Esophagus squamous epithelium (tissue), 4 donors: ENCODE results near the gene ACSS2.

Experiments
- POLR2A ChIP-seq, 4 donors: fragments of 450-650 bp; IDR thresholded peaks; one replicate each; pipeline ENCODE4 v1.6.1; 2017; ENCODE audit warnings: antibody characterized with exemption in 4 of 4, mild to moderate bottlenecking in 4 of 4, moderate library complexity in 3 of 4
- TF ChIP-seq, protein P1 (sequence below), 6 experiments: fragments of 450-650 bp in 4 of 6; fragments of 200-600 bp in 2 of 6; sonication (generic) in 2 of 6; IDR thresholded peaks; one replicate each; pipeline ENCODE4 v1.5.1; 2016 to 2019; ENCODE audit warnings: antibody characterized with exemption in 6 of 6, mild to moderate bottlenecking in 4 of 6, moderate library complexity in 4 of 6

DNA sequence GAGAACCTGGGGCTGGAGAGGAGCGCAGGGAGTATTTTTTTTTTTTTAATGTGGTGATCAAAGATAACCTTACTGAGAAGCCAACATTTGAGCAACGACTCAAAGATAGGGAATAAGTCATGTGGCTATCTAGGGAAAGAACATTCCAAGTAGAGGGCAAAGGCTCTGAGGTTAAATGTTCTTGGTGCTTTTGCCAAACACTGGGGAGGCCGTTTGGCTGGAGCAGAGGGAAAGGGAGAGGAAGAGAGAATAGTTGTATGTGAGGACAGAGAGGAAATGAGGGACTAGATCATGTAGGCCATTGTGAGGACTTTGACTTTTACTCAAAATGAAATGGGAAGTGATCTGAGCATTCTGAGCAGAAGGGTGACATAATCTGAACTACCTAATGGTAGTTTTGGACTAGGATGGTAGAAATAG is 27.8 kb downstream of the ACSS2 start:
- TF ChIP-seq, protein P1, sequence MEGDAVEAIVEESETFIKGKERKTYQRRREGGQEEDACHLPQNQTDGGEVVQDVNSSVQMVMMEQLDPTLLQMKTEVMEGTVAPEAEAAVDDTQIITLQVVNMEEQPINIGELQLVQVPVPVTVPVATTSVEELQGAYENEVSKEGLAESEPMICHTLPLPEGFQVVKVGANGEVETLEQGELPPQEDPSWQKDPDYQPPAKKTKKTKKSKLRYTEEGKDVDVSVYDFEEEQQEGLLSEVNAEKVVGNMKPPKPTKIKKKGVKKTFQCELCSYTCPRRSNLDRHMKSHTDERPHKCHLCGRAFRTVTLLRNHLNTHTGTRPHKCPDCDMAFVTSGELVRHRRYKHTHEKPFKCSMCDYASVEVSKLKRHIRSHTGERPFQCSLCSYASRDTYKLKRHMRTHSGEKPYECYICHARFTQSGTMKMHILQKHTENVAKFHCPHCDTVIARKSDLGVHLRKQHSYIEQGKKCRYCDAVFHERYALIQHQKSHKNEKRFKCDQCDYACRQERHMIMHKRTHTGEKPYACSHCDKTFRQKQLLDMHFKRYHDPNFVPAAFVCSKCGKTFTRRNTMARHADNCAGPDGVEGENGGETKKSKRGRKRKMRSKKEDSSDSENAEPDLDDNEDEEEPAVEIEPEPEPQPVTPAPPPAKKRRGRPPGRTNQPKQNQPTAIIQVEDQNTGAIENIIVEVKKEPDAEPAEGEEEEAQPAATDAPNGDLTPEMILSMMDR (IDR thresholded peaks at IDR 0.05): no peak
- TF ChIP-seq POLR2A (IDR thresholded peaks at IDR 0.05): no peak
